GM19023 (cell line): ENCODE results near the gene MEX3B.

Experiments used
- ATAC-seq: cut with Tn5 transposase; IDR thresholded peaks from one replicate; pipeline ENCODE4 v1.9.1; 2021; ENCODE audit warnings: mild to moderate bottlenecking, moderate library complexity; ENCODE audit not compliant: unreplicated experiment

Gene MEX3B

GRCh38 chr15:82045892-82046665 is at the start of gene MEX3B:
Gene MEX3B (minus strand): TSS chr15:82046018. CDS start chr15:82045705, 313 bp downstream.
- peak; percentile 59 for ATAC-seq

- no peak for ATAC-seq
Observed at GRCh38 chr15:82093774-82094211, 48.0 kb upstream of the MEX3B start.

- ATAC-seq: no peak
Observed at GRCh38 chr15:82093325-82093724, 47.5 kb upstream of the MEX3B start.

- no peak for ATAC-seq
Observed at GRCh38 chr15:82091636-82092140, 45.9 kb upstream of the MEX3B start.

- no peak for ATAC-seq
Observed at GRCh38 chr15:82086243-82086995, 40.6 kb upstream of the MEX3B start.

GRCh38 chr15:82081914-82082762 is 36.3 kb upstream of the MEX3B start:
- ATAC-seq: no peak

- ATAC-seq: no peak
Observed at GRCh38 chr15:82080774-82081173, 35.0 kb upstream of the MEX3B start.

- no peak for ATAC-seq
Observed at GRCh38 chr15:82079736-82080135, 33.9 kb upstream of the MEX3B start.

GRCh38 chr15:82074610-82075009 is 28.8 kb upstream of the MEX3B start:
- no peak for ATAC-seq

- ATAC-seq: no peak
Observed at GRCh38 chr15:82072926-82073537, 27.2 kb upstream of the MEX3B start.

GRCh38 chr15:82066455-82066854 is 20.6 kb upstream of the MEX3B start:
- no peak for ATAC-seq

GRCh38 chr15:82064824-82065223 is 19.0 kb upstream of the MEX3B start:
- no peak for ATAC-seq

GRCh38 chr15:82062479-82063454 is 16.9 kb upstream of the MEX3B start:
- ATAC-seq: no peak

GRCh38 chr15:82060817-82061216 is 15.0 kb upstream of the MEX3B start:
- no peak for ATAC-seq

- no peak for ATAC-seq
Observed at GRCh38 chr15:82058517-82059204, 12.8 kb upstream of the MEX3B start.

GRCh38 chr15:82058026-82058425 is 12.2 kb upstream of the MEX3B start:
- ATAC-seq: no peak

GRCh38 chr15:82056958-82057823 is 11.4 kb upstream of the MEX3B start:
- ATAC-seq: no peak

- ATAC-seq: no peak
Observed at GRCh38 chr15:82052751-82053150, 6.9 kb upstream of the MEX3B start.
